HEK293 (cell line): Measurements from ENCODE around the gene CSKMT.
A peak's percentile ranks its signal among the peaks of the same experiment; 100 is the strongest.

Source experiments
- CTCF ChIA-PET: fragments of 350-600 bp; formaldehyde crosslinking; extraction: SDS; loops from one replicate; lab custom pipeline; 2021; ENCODE audit warnings: antibody characterized with exemption; lab: Yijun Ruan, JAX
- POLR2A ChIA-PET: fragments of 300-600 bp; formaldehyde crosslinking; extraction: SDS; loops from one replicate; lab custom pipeline; 2020; ENCODE audit warnings: antibody characterized with exemption, inconsistent platforms; lab: Yijun Ruan, JAX
- H3K27ac ChIP-seq: fragments of 200-500 bp; sonication (Bioruptor generic); 2 replicates; pipeline ENCODE4 v1.5.1; 2014; ENCODE audit warnings: low read depth, low read length, control low read depth, inconsistent platforms; ENCODE audit errors: extremely low read depth
- H3K36me3 ChIP-seq, 2 experiments: fragments of 200-500 bp in 1 of 2; sonication (Bioruptor generic) in 1 of 2; 1 replicate in 1 of 2; 2 replicates in 1 of 2; pipeline ENCODE4 v1.5.1; 2014 to 2017; ENCODE audit warnings: inconsistent platforms in 2 of 2, low read length in 2 of 2; ENCODE audit not compliant: control insufficient read depth in 2 of 2, insufficient read depth in 1 of 2
- H3K4me1 ChIP-seq: fragments of 200-500 bp; sonication (Bioruptor generic); 2 replicates; pipeline ENCODE4 v1.5.1; 2014; ENCODE audit warnings: mild to moderate bottlenecking, low read length, inconsistent platforms; ENCODE audit not compliant: control insufficient read depth, insufficient read depth
- H3K4me3 ChIP-seq: 2 replicates; pipeline ENCODE4 v1.5.1; 2011; ENCODE audit warnings: low read depth, mild to moderate bottlenecking, control low read depth, low read length, moderate library complexity
- H3K9me3 ChIP-seq: fragments of 200-500 bp; sonication (Bioruptor generic); 2 replicates; pipeline ENCODE4 v1.5.1; 2014; ENCODE audit warnings: low read depth, low read length, inconsistent platforms; ENCODE audit not compliant: control insufficient read depth, insufficient read depth
- GLIS2 ChIP-seq: fragments of 450-650 bp; formaldehyde crosslinking; IDR thresholded peaks from 2 replicates; pipeline ENCODE4 v1.5.1; 2016; ENCODE audit warnings: missing biosample characterization, missing genetic modification characterization
- INSM2 ChIP-seq: fragments of 450-650 bp; formaldehyde crosslinking; IDR thresholded peaks from 2 replicates; pipeline ENCODE4 v1.5.1; 2016; ENCODE audit warnings: missing biosample characterization, missing genetic modification characterization
- KLF1 ChIP-seq: fragments of 450-650 bp; formaldehyde crosslinking; IDR thresholded peaks from 2 replicates; pipeline ENCODE4 v1.5.1; 2016; ENCODE audit warnings: missing biosample characterization, missing genetic modification characterization
- KLF7 ChIP-seq: fragments of 450-650 bp; formaldehyde crosslinking; IDR thresholded peaks from 2 replicates; pipeline ENCODE4 v1.5.1; 2016; ENCODE audit warnings: missing biosample characterization, missing genetic modification characterization, borderline replicate concordance
- OVOL3 ChIP-seq: fragments of 450-650 bp; formaldehyde crosslinking; IDR thresholded peaks from 2 replicates; pipeline ENCODE4 v1.5.1; 2016; ENCODE audit warnings: missing biosample characterization, missing genetic modification characterization
- SALL2 ChIP-seq: fragments of 450-650 bp; formaldehyde crosslinking; IDR thresholded peaks from 2 replicates; pipeline ENCODE4 v1.5.0; 2017; ENCODE audit warnings: missing biosample characterization, mild to moderate bottlenecking, missing genetic modification characterization, borderline replicate concordance
- SP3 ChIP-seq: fragments of 450-650 bp; formaldehyde crosslinking; IDR thresholded peaks from 2 replicates; pipeline ENCODE4 v1.5.1; 2016; ENCODE audit warnings: missing biosample characterization, missing genetic modification characterization
- TRIM28 ChIP-seq: IDR thresholded peaks from 2 replicates; pipeline ENCODE4 v1.6.1; 2011; ENCODE audit warnings: low read length, control low read depth, borderline replicate concordance
- ZBTB20 ChIP-seq: fragments of 450-650 bp; formaldehyde crosslinking; IDR thresholded peaks from 2 replicates; pipeline ENCODE4 v1.5.1; 2016; ENCODE audit warnings: missing biosample characterization, missing genetic modification characterization
- ZFHX2 ChIP-seq: fragments of 450-650 bp; formaldehyde crosslinking; conservative IDR thresholded peaks from 2 replicates; pipeline ENCODE4 v1.5.1; 2016; ENCODE audit warnings: missing biosample characterization, missing genetic modification characterization
- ZFP37 ChIP-seq: fragments of 450-650 bp; formaldehyde crosslinking; IDR thresholded peaks from 2 replicates; pipeline ENCODE4 v1.5.1; 2016; ENCODE audit warnings: missing biosample characterization, missing genetic modification characterization
- ZNF155 ChIP-seq: fragments of 450-650 bp; formaldehyde crosslinking; IDR thresholded peaks from 2 replicates; pipeline ENCODE4 v1.5.1; 2016; ENCODE audit warnings: missing biosample characterization, missing genetic modification characterization
- ZNF24 ChIP-seq: fragments of 450-650 bp; formaldehyde crosslinking; IDR thresholded peaks from 2 replicates; pipeline ENCODE4 v1.5.1; 2016; ENCODE audit warnings: missing biosample characterization, missing genetic modification characterization
- ZNF362 ChIP-seq: fragments of 450-650 bp; formaldehyde crosslinking; IDR thresholded peaks from 2 replicates; pipeline ENCODE4 v1.5.1; 2016; ENCODE audit warnings: missing biosample characterization, missing genetic modification characterization
- ZNF561 ChIP-seq: fragments of 450-650 bp; IDR thresholded peaks from 2 replicates; pipeline ENCODE4 v1.5.1; 2018; ENCODE audit warnings: missing biosample characterization, missing genetic modification characterization, borderline replicate concordance
- ZNF629 ChIP-seq: fragments of 450-650 bp; formaldehyde crosslinking; IDR thresholded peaks from 2 replicates; pipeline ENCODE4 v1.5.1; 2017; ENCODE audit warnings: missing biosample characterization, missing genetic modification characterization
- ZNF692 ChIP-seq: fragments of 450-650 bp; formaldehyde crosslinking; IDR thresholded peaks from 2 replicates; pipeline ENCODE4 v1.5.1; 2016; ENCODE audit warnings: missing biosample characterization, missing genetic modification characterization
- ZNF701 ChIP-seq: fragments of 450-650 bp; formaldehyde crosslinking; IDR thresholded peaks from 2 replicates; pipeline ENCODE4 v1.5.1; 2016; ENCODE audit warnings: missing biosample characterization, missing genetic modification characterization
- ZSCAN23 ChIP-seq: fragments of 450-650 bp; formaldehyde crosslinking; IDR thresholded peaks from 2 replicates; pipeline ENCODE4 v1.5.1; 2016; ENCODE audit warnings: missing biosample characterization, missing genetic modification characterization
- TF ChIP-seq, protein P1 (sequence below): fragments of 450-650 bp; formaldehyde crosslinking; IDR thresholded peaks from 2 replicates; pipeline ENCODE4 v1.5.1; 2016; ENCODE audit warnings: missing biosample characterization, missing genetic modification characterization
- TF ChIP-seq, protein P2 (sequence below): fragments of 450-650 bp; formaldehyde crosslinking; IDR thresholded peaks from 2 replicates; pipeline ENCODE4 v1.5.1; 2016; ENCODE audit warnings: missing biosample characterization, missing genetic modification characterization
- TF ChIP-seq, protein P3 (sequence below): fragments of 450-650 bp; formaldehyde crosslinking; conservative IDR thresholded peaks from 2 replicates; pipeline ENCODE4 v1.5.1; 2016; ENCODE audit warnings: low read depth, missing biosample characterization, missing genetic modification characterization

Gene CSKMT

DNA sequence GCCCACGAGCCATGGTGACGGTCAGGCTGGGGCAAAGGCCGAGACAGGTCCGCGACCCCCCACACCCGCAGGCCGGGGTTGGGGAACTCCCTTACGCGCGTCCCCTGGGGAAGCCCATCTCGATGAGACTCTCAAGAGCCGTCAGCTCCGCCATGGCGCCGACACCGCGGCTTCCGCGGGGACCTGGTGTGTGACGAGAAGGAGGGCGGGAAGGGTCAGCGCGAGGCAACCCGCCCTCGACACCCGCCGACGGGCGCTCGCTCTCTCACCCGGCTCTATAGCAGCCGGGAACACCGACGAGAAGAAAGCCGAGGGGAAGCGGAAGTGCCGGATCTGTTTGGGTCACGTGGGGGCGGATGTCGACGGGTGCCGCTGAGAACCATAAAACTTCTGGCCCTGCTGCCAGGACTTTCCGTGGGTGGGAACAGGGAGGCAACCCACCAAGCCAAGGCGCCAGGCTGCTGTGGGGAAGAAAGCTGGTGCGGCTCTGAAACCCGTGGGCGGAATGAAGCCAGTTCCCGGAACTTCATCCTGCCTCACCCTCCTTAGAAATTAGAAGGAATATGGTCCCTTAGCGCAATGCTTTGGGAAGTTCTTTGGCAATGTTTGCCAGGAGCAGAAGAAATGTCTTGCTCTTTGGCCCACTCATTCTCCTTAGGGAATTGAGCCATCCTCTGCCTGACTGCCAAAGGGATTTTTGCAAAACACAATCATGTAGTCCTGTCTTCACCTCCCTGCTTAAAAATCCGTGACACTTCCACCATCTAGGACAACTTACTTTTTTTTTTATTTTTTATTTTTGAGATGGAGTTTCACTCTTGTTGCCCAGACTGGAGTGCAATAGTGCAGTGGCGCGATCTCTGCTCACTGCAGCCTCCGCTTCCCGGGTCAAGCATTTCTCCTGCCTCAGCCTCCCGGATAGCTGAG, 13.9 kb downstream of the CSKMT start, which contains the start of gene UBXN1:
UBXN1 (minus strand) TSS at position 304 of the 927 bp plus-strand sequence; CDS start at position 154, 150 bp downstream.
- ChIA-PET CTCF (interaction anchor here (0.6 to 4.5 kb wide), 7 partner anchors 14 to 364 kb away, joined by 3 to 46 read pairs (median 3); partner anchors contain the start of genes C11orf98 and CSKMT), POLR2A (interaction anchor here (0.5 to 3.5 kb wide), 11 partner anchors 8 to 1663 kb away, joined by 3 to 24 read pairs (median 4); partner anchors contain the start of genes BSCL2, C11orf98, CSKMT and INTS5)
- peaks cover 0 to 33% of the 10 kb centered on the region in 2 experiments; a peak in 2 of 3 replicates for H3K36me3 ChIP-seq
- TF ChIP-seq OVOL3, result no peak
- TF ChIP-seq ZNF155, result no peak
- peak; percentile 66; the same call in 1 of the 2 replicates for TF ChIP-seq ZNF561
- TF ChIP-seq, protein P1, sequence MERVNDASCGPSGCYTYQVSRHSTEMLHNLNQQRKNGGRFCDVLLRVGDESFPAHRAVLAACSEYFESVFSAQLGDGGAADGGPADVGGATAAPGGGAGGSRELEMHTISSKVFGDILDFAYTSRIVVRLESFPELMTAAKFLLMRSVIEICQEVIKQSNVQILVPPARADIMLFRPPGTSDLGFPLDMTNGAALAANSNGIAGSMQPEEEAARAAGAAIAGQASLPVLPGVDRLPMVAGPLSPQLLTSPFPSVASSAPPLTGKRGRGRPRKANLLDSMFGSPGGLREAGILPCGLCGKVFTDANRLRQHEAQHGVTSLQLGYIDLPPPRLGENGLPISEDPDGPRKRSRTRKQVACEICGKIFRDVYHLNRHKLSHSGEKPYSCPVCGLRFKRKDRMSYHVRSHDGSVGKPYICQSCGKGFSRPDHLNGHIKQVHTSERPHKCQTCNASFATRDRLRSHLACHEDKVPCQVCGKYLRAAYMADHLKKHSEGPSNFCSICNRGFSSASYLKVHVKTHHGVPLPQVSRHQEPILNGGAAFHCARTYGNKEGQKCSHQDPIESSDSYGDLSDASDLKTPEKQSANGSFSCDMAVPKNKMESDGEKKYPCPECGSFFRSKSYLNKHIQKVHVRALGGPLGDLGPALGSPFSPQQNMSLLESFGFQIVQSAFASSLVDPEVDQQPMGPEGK (tag by site-specific recombination), result peak; percentile 42; the same call in 1 of the 2 replicates
- 0 out of 2 replicates have a peak, but pooled peaks have one; percentile 52 for TF ChIP-seq ZFP37
- peak; percentile 19; the same call in 1 of the 2 replicates for TF ChIP-seq KLF1
- 0 out of 2 replicates have a peak, but pooled peaks have one; percentile 29 for TF ChIP-seq INSM2 (tag by site-specific recombination)
- TF ChIP-seq, protein P2, sequence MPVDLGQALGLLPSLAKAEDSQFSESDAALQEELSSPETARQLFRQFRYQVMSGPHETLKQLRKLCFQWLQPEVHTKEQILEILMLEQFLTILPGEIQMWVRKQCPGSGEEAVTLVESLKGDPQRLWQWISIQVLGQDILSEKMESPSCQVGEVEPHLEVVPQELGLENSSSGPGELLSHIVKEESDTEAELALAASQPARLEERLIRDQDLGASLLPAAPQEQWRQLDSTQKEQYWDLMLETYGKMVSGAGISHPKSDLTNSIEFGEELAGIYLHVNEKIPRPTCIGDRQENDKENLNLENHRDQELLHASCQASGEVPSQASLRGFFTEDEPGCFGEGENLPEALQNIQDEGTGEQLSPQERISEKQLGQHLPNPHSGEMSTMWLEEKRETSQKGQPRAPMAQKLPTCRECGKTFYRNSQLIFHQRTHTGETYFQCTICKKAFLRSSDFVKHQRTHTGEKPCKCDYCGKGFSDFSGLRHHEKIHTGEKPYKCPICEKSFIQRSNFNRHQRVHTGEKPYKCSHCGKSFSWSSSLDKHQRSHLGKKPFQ (tag by site-specific recombination), result peak; percentile 96
- TF ChIP-seq ZFHX2 (tag by site-specific recombination), result peak; percentile 94
- TF ChIP-seq ZNF701 (tag by site-specific recombination), result no peak
- peak; percentile 52 for TF ChIP-seq SP3 (tag by site-specific recombination)
- TF ChIP-seq ZBTB20, result peak; percentile 26; the same call in 1 of the 2 replicates
- TF ChIP-seq ZNF692, result peak; percentile 55; the same call in 1 of the 2 replicates
- no peak for TF ChIP-seq ZSCAN23 (tag by site-specific recombination)
- TF ChIP-seq, protein P3, sequence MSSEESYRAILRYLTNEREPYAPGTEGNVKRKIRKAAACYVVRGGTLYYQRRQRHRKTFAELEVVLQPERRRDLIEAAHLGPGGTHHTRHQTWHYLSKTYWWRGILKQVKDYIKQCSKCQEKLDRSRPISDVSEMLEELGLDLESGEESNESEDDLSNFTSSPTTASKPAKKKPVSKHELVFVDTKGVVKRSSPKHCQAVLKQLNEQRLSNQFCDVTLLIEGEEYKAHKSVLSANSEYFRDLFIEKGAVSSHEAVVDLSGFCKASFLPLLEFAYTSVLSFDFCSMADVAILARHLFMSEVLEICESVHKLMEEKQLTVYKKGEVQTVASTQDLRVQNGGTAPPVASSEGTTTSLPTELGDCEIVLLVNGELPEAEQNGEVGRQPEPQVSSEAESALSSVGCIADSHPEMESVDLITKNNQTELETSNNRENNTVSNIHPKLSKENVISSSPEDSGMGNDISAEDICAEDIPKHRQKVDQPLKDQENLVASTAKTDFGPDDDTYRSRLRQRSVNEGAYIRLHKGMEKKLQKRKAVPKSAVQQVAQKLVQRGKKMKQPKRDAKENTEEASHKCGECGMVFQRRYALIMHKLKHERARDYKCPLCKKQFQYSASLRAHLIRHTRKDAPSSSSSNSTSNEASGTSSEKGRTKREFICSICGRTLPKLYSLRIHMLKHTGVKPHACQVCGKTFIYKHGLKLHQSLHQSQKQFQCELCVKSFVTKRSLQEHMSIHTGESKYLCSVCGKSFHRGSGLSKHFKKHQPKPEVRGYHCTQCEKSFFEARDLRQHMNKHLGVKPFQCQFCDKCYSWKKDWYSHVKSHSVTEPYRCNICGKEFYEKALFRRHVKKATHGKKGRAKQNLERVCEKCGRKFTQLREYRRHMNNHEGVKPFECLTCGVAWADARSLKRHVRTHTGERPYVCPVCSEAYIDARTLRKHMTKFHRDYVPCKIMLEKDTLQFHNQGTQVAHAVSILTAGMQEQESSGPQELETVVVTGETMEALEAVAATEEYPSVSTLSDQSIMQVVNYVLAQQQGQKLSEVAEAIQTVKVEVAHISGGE (tag by site-specific recombination), result peak; percentile 94
- TF ChIP-seq ZNF629 (tag by site-specific recombination), result peak; percentile 58; the same call in 1 of the 2 replicates
- no peak for TF ChIP-seq SALL2 (tag by site-specific recombination)
- TF ChIP-seq ZNF24 (tag by site-specific recombination), result peak; percentile 58; the same call in 1 of the 2 replicates
- no peak for TF ChIP-seq ZNF362 (tag by site-specific recombination)
- TF ChIP-seq TRIM28, result peak; percentile 67; the same call in 1 of the 2 replicates
- peak; percentile 53; the same call in 1 of the 2 replicates for TF ChIP-seq GLIS2 (tag by site-specific recombination)
- no peak for TF ChIP-seq KLF7 (tag by site-specific recombination)

More for the DNA sequence above, 13.9 kb downstream of the CSKMT start, which contains the start of gene UBXN1:
- H3K4me1 ChIP-seq, result peaks cover 8% of the 10 kb centered on the region
- H3K9me3 ChIP-seq, result no peaks in the 10 kb centered on the region
- H3K4me3 ChIP-seq, result peak within 1 kb of the TSS; percentile 90
- H3K27ac ChIP-seq, result peak within 1 kb of the TSS; percentile 62
